H9 (cell line): ENCODE data around the gene SNX25. TPM values are rescaled to one million over a fixed set of nuclear protein-coding genes. Genes with fewer than 3 reads are reported as not detected.

ENCODE experiments used
- DNase-seq: peaks from one replicate; pipeline ENCODE4 v3.0.0-alpha.2; 2017
- H2AFZ ChIP-seq: one replicate; pipeline ENCODE4 v1.6.1; 2013; ENCODE audit warnings: mild to moderate bottlenecking, low read length, control low read depth, moderate library complexity
- H2AK5ac ChIP-seq: 2 replicates; pipeline ENCODE4 v1.6.1; 2013; ENCODE audit warnings: low read length, control low read depth, mixed read lengths; ENCODE audit not compliant: insufficient read length
- H2BK120ac ChIP-seq: one replicate; pipeline ENCODE4 v1.6.1; 2013; ENCODE audit warnings: low read depth, mild to moderate bottlenecking, low read length, control low read depth, inconsistent platforms; ENCODE audit not compliant: poor library complexity, severe bottlenecking
- H2BK12ac ChIP-seq: 2 replicates; pipeline ENCODE4 v1.6.1; 2013; ENCODE audit warnings: low read length, control low read depth, mixed read lengths, low read depth; ENCODE audit not compliant: insufficient read length
- H2BK15ac ChIP-seq: 2 replicates; pipeline ENCODE4 v1.6.1; 2013; ENCODE audit warnings: low read depth, low read length, control low read depth
- H2BK20ac ChIP-seq: one replicate; pipeline ENCODE4 v1.6.1; 2013; ENCODE audit warnings: low read depth, mild to moderate bottlenecking, low read length, control low read depth, inconsistent platforms; ENCODE audit not compliant: poor library complexity, severe bottlenecking
- H2BK5ac ChIP-seq: 2 replicates; pipeline ENCODE4 v1.6.1; 2013; ENCODE audit warnings: low read length, control low read depth, mixed read lengths; ENCODE audit not compliant: insufficient read length
- H3K14ac ChIP-seq: 2 replicates; pipeline ENCODE4 v1.6.1; 2013; ENCODE audit warnings: low read length, control low read depth; ENCODE audit not compliant: insufficient read depth
- H3K18ac ChIP-seq: 2 replicates; pipeline ENCODE4 v1.6.1; 2013; ENCODE audit warnings: low read depth, mild to moderate bottlenecking, mixed read lengths, low read length, control low read depth; ENCODE audit not compliant: insufficient read length
- H3K23ac ChIP-seq: 2 replicates; pipeline ENCODE4 v1.6.1; 2013; ENCODE audit warnings: low read length, control low read depth, mixed read lengths, low read depth; ENCODE audit not compliant: insufficient read length
- H3K23me2 ChIP-seq: 2 replicates; pipeline ENCODE4 v1.6.1; 2013; ENCODE audit warnings: low read depth, mild to moderate bottlenecking, mixed read lengths, low read length, control low read depth; ENCODE audit not compliant: insufficient read length, poor library complexity, severe bottlenecking
- H3K27ac ChIP-seq: 2 replicates; pipeline ENCODE4 v1.5.1; 2013; ENCODE audit warnings: low read length, control low read depth, mixed read lengths, low read depth; ENCODE audit not compliant: insufficient read length
- H3K27me3 ChIP-seq: 2 replicates; pipeline ENCODE4 v1.6.1; 2013; ENCODE audit warnings: low read length, control low read depth, inconsistent platforms; ENCODE audit not compliant: insufficient read depth
- H3K4ac ChIP-seq: 2 replicates; pipeline ENCODE4 v1.6.1; 2013; ENCODE audit warnings: low read depth, mild to moderate bottlenecking, control low read depth, inconsistent platforms, low read length, moderate library complexity
- H3K4me1 ChIP-seq: 2 replicates; pipeline ENCODE4 v1.6.1; 2013; ENCODE audit warnings: low read length, control low read depth, inconsistent platforms; ENCODE audit not compliant: insufficient read depth
- H3K4me2 ChIP-seq: 2 replicates; pipeline ENCODE4 v1.6.1; 2013; ENCODE audit warnings: low read length, control low read depth, mixed read lengths; ENCODE audit not compliant: insufficient read length, insufficient read depth
- H3K56ac ChIP-seq: 2 replicates; pipeline ENCODE4 v1.6.1; 2013; ENCODE audit warnings: low read depth, mild to moderate bottlenecking, mixed read lengths, low read length, control low read depth; ENCODE audit not compliant: insufficient read length
- H3K79me1 ChIP-seq: 2 replicates; pipeline ENCODE4 v1.6.1; 2013; ENCODE audit warnings: low read depth, mild to moderate bottlenecking, moderate library complexity, low read length, control low read depth, inconsistent platforms; ENCODE audit not compliant: insufficient read depth, poor library complexity, severe bottlenecking
- H3K79me2 ChIP-seq: 2 replicates; pipeline ENCODE4 v1.6.1; 2013; ENCODE audit warnings: low read length, control low read depth, inconsistent platforms; ENCODE audit not compliant: insufficient read depth
- H3K9ac ChIP-seq: 2 replicates; pipeline ENCODE4 v1.6.1; 2013; ENCODE audit warnings: low read length, control low read depth, mixed read lengths; ENCODE audit not compliant: insufficient read length; ENCODE audit errors: extremely low read depth
- H3K9me3 ChIP-seq: one replicate; pipeline ENCODE4 v1.6.1; 2013; ENCODE audit warnings: low read depth, low read length, inconsistent platforms; ENCODE audit not compliant: control insufficient read depth
- H3T11ph ChIP-seq: one replicate; pipeline ENCODE4 v1.6.1; 2013; ENCODE audit warnings: mild to moderate bottlenecking, low read length, control low read depth, inconsistent platforms
- H4K20me1 ChIP-seq: one replicate; pipeline ENCODE4 v1.6.1; 2013; ENCODE audit not compliant: control insufficient read depth, insufficient read length, insufficient read depth
- H4K5ac ChIP-seq: 2 replicates; pipeline ENCODE4 v1.6.1; 2013; ENCODE audit warnings: low read depth, mild to moderate bottlenecking, mixed read lengths, low read length, control low read depth; ENCODE audit not compliant: insufficient read length
- H4K8ac ChIP-seq: replicated peaks from 2 replicates; pipeline ENCODE4 v1.6.1; 2013; ENCODE audit warnings: low read length, control low read depth, mixed read lengths, low read depth; ENCODE audit not compliant: insufficient read length
- H4K91ac ChIP-seq: 2 replicates; pipeline ENCODE4 v1.6.1; 2013; ENCODE audit warnings: low read depth, mild to moderate bottlenecking, moderate library complexity, mixed read lengths, low read length, control low read depth; ENCODE audit not compliant: insufficient read length
- H3K27ac Mint-ChIP-seq, 3 experiments: 2 replicates in 2 of 3; 3 replicates in 1 of 3; pipeline ENCODE4 v1.8.0; 2020 to 2021; ENCODE audit warnings: mixed read lengths in 3 of 3, mild to moderate bottlenecking in 1 of 3, moderate library complexity in 1 of 3
- H3K27me3 Mint-ChIP-seq: 2 replicates; pipeline ENCODE4 v1.8.0; 2021; ENCODE audit warnings: low read depth, mild to moderate bottlenecking, moderate library complexity, mixed read lengths
- H3K36me3 Mint-ChIP-seq, 3 experiments: 2 replicates in 2 of 3; 3 replicates in 1 of 3; pipeline ENCODE4 v1.8.0; 2020 to 2021; ENCODE audit warnings: low read depth in 3 of 3, mixed read lengths in 3 of 3; ENCODE audit not compliant: insufficient read depth in 1 of 3
- H3K4me1 Mint-ChIP-seq, 2 experiments: 2 replicates each; pipeline ENCODE4 v1.8.0; 2020; ENCODE audit warnings: mixed read lengths in 2 of 2
- H3K4me3 Mint-ChIP-seq, 2 experiments: 2 replicates in 1 of 2; 3 replicates in 1 of 2; pipeline ENCODE4 v1.8.0; 2020 to 2021; ENCODE audit warnings: mild to moderate bottlenecking in 2 of 2, mixed read lengths in 2 of 2, moderate library complexity in 1 of 2
- H3K9me3 Mint-ChIP-seq, 2 experiments: 2 replicates in 1 of 2; 3 replicates in 1 of 2; pipeline ENCODE4 v1.8.0; 2020; ENCODE audit warnings: mild to moderate bottlenecking in 2 of 2, mixed read lengths in 2 of 2, moderate library complexity in 1 of 2
- CTCF ChIP-seq: fragments of 200-600 bp; sonication (generic); conservative IDR thresholded peaks from 3 replicates; pipeline ENCODE4 v1.8.0; 2021; ENCODE audit warnings: antibody characterized with exemption, mild to moderate bottlenecking
- WGBS: extraction: QIAGEN DNeasy Blood & Tissue Kit; methylation state at CpG from one replicate; pipeline ENCODE4 v1.1.7; 2013; ENCODE audit warnings: missing lambda C conversion rate, low lambda C conversion rate, mixed read lengths; ENCODE audit not compliant: insufficient read length; ENCODE audit errors: extremely low coverage; 5-methylcytosine and 5-hydroxymethylcytosine counted together
- total RNA-seq: library from RNA; stranded (reverse); gene quantifications from 2 replicates; pipeline ENCODE4 v1.2.1, GENCODE V29; 2021

The SNX25 gene
- total RNA-seq, 1 experiment from 2014 or later, result 28.2 TPM

- no peak overlapping the region for H2BK12ac ChIP-seq
- H3K79me1 ChIP-seq, result no peaks in the 10 kb centered on the region
- no peak overlapping the region for H2AFZ ChIP-seq
- Mint-ChIP-seq H3K4me1 (peaks cover 8 to 14% of the 10 kb centered on the region in 2 experiments), H3K9me3 (peaks cover 5 to 8% of the 10 kb centered on the region in 2 experiments; a peak in 4 of 5 replicates), H3K4me3 (no peak overlapping the region), H3K27me3 (no peaks in the 10 kb centered on the region), H3K27ac (no peak overlapping the region), H3K36me3 (peaks cover 3 to 18% (median 15%) of the 10 kb centered on the region in 3 experiments; a peak in 6 of 7 replicates)
- no peak overlapping the region for H4K8ac ChIP-seq
- H4K91ac ChIP-seq, result no peak overlapping the region
- no peak overlapping the region for H3K18ac ChIP-seq
- H2BK120ac ChIP-seq, result no peak overlapping the region
- H4K20me1 ChIP-seq, result no peaks in the 10 kb centered on the region
- H2AK5ac ChIP-seq, result no peak overlapping the region
- no peaks in the 10 kb centered on the region for H3K9me3 ChIP-seq
- H2BK5ac ChIP-seq, result no peak overlapping the region
- no peaks in the 10 kb centered on the region for H3K4me1 ChIP-seq
- no peaks in the 10 kb centered on the region for H3K79me2 ChIP-seq
- H3K4ac ChIP-seq, result no peak overlapping the region
- no peak for TF ChIP-seq CTCF
- no CpG with 5 or more reads among the region's 4 CpGs for WGBS
- no peak overlapping the region for H3K14ac ChIP-seq
- H3K23me2 ChIP-seq, result no peaks in the 10 kb centered on the region
- H2BK15ac ChIP-seq, result no peak overlapping the region
- no peak overlapping the region for H3K23ac ChIP-seq
- no peak overlapping the region for H3K27ac ChIP-seq
- H3T11ph ChIP-seq, result no peak overlapping the region
- no peak overlapping the region for H2BK20ac ChIP-seq
- no peak overlapping the region for H3K56ac ChIP-seq
- no peak overlapping the region for H4K5ac ChIP-seq
- H3K9ac ChIP-seq, result no peak overlapping the region
- DNase-seq, result no peak
- no peak overlapping the region for H3K4me2 ChIP-seq
- no peaks in the 10 kb centered on the region for H3K27me3 ChIP-seq
These were observed 174.1 kb downstream of the SNX25 start for GRCh38 chr4:185383451-185383850.
